ENCODE data around the gene ETV5. TPM values are rescaled to one million over a fixed set of nuclear protein-coding genes. Genes with fewer than 3 reads are reported as not detected.

Gene ETV5
- total and polyA plus RNA-seq, 2 of the 4 experiments (the other 2 are of a cell fraction): 15.7 to 20.1 TPM

GRCh38 chr3:186133980-186134379 is 25.1 kb upstream of the ETV5 start:
- Histone ChIP-seq H4K91ac (ENCODE audit: insufficient read depth, low read depth, low read length) (no peak overlapping the region), H3K36me3 (ENCODE audit: control insufficient read depth, insufficient read depth, low read length) (no peaks in the 10 kb centered on the region), H2AFZ (replicated peaks; ENCODE audit: low read length, poor library complexity) (no peak overlapping the region), H3K14ac (replicated peaks; ENCODE audit: low read depth, low read length) (no peak overlapping the region), H3K23ac (ENCODE audit: low read depth, low read length) (no peak overlapping the region), H4K20me1 (ENCODE audit: insufficient read depth, low read length) (no peaks in the 10 kb centered on the region), H4K5ac (ENCODE audit: low read depth, low read length) (no peak overlapping the region), H3K27ac (ENCODE audit: insufficient read depth, low read length) (no peak overlapping the region), H3K9me1 (ENCODE audit: insufficient read depth, low read length) (no peaks in the 10 kb centered on the region; the same call in 1 of the 2 replicates), H3K79me1 (ENCODE audit: low read depth in 1 of 2, low read length in 2 of 2) (no peaks in the 10 kb centered on the region), H4K8ac (ENCODE audit: low read depth in 2 of 2, low read length in 2 of 2) (no peak overlapping the region), H3K56ac (ENCODE audit: extremely low read depth, insufficient read depth, low read length) (no peak overlapping the region), H3K27me3 (ENCODE audit: control insufficient read depth, insufficient read depth, low read length) (peaks cover 35% of the 10 kb centered on the region), H3K4ac (ENCODE audit: low read depth, low read length) (no peak overlapping the region), H3K9ac (ENCODE audit: low read depth, low read length) (no peak overlapping the region), H2AK9ac (replicated peaks; ENCODE audit: low read depth, low read length, poor library complexity) (no peak overlapping the region), H3K4me3 (ENCODE audit: insufficient read depth, low read depth, low read length) (no peak overlapping the region), H3K9me3 (ENCODE audit: control insufficient read depth, insufficient read depth, low read length) (no peaks in the 10 kb centered on the region), H3K4me1 (ENCODE audit: control insufficient read depth, insufficient read depth, low read length) (no peaks in the 10 kb centered on the region), H2AK5ac (ENCODE audit: low read depth, low read length) (no peak overlapping the region), H2BK120ac (ENCODE audit: low read depth, low read length) (no peak overlapping the region), H2BK15ac (ENCODE audit: low read depth, low read length) (no peak overlapping the region), H3K4me2 (ENCODE audit: low read depth, low read length) (no peak overlapping the region), H3K18ac (ENCODE audit: low read depth, low read length) (no peak overlapping the region), H2BK20ac (ENCODE audit: low read depth, low read length) (no peak overlapping the region), H2BK5ac (ENCODE audit: low read depth, low read length, poor library complexity, severe bottlenecking) (no peak overlapping the region)
- dilution Hi-C loops (cut with HindIII; ENCODE audit: low sequenced_read_pairs, unreplicated experiment): no loop called here
- no peak for TF ChIP-seq MAZ (IDR thresholded peaks at IDR 0.05; ENCODE audit: borderline replicate concordance, low read depth, low read length)
- no peak for TF ChIP-seq ELK1 (IDR thresholded peaks at IDR 0.05; ENCODE audit: borderline replicate concordance, low read depth, low read length)
- no peak for TF ChIP-seq MAFK (IDR thresholded peaks at IDR 0.05; ENCODE audit: low read depth, low read length)
- no peak for TF ChIP-seq NFE2L2 (IDR thresholded peaks at IDR 0.05; ENCODE audit: low read depth, low read length)
- in situ Hi-C loops (cut with MboI; ENCODE audit: low sequenced_read_pairs): no loop called here
- intact Hi-C loops (cut with micrococcal nuclease): no loop called here
- ATAC-seq (ENCODE audit: low read depth) (no peak), DNase-seq (no peak)
- BruUV-seq (replicated peaks): no TSS peak
- no CpG with 5 or more reads among the region's 5 CpGs for WGBS, 2 experiments (ENCODE audit: extremely low coverage in 2 of 2, insufficient read length in 1 of 2)
- ChIA-PET CTCF (no interaction called here), POLR2A (ENCODE audit: unreplicated experiment) (no interaction called here)

All from IMR-90 (cell line).